OCI-LY1 (cell line): Measurements from ENCODE around the gene PSMD6.

Source experiments
- H2AFZ ChIP-seq: fragments of 200-600 bp; sonication (generic), shearing (Covaris generic); 2 replicates; pipeline ENCODE4 v1.6.0; 2014; ENCODE audit warnings: antibody characterized with exemption, mild to moderate bottlenecking, low read length
- H3F3A ChIP-seq: fragments of 200-600 bp; sonication (generic), shearing (Covaris generic); 2 replicates; pipeline ENCODE4 v1.6.0; 2014; ENCODE audit warnings: mild to moderate bottlenecking, antibody characterized with exemption, low read length, moderate library complexity; ENCODE audit not compliant: insufficient read depth
- H3K27ac ChIP-seq: fragments of 200-600 bp; sonication (generic); 2 replicates; pipeline ENCODE4 v1.5.1; 2014; ENCODE audit warnings: low read length, mixed run types, mild to moderate bottlenecking, low read depth; ENCODE audit not compliant: poor library complexity, severe bottlenecking
- H3K27me3 ChIP-seq: fragments of 200-600 bp; sonication (generic); 2 replicates; pipeline ENCODE4 v1.6.0; 2014; ENCODE audit warnings: antibody characterized with exemption, mild to moderate bottlenecking, low read length, moderate library complexity; ENCODE audit not compliant: insufficient read depth
- H3K36me3 ChIP-seq: fragments of 200-600 bp; sonication (generic); 2 replicates; pipeline ENCODE4 v1.6.1; 2014; ENCODE audit warnings: mild to moderate bottlenecking, antibody characterized with exemption, low read length, moderate library complexity, mixed read lengths; ENCODE audit not compliant: insufficient read depth
- H3K4me1 ChIP-seq: fragments of 200-600 bp; sonication (generic); 2 replicates; pipeline ENCODE4 v1.5.1; 2014; ENCODE audit warnings: mild to moderate bottlenecking, low read length, moderate library complexity; ENCODE audit not compliant: insufficient read depth, severe bottlenecking
- H3K4me2 ChIP-seq: fragments of 200-600 bp; sonication (generic), shearing (Covaris generic); 2 replicates; pipeline ENCODE4 v1.6.1; 2014; ENCODE audit warnings: low read length
- H3K4me3 ChIP-seq: fragments of 200-600 bp; sonication (generic); 2 replicates; pipeline ENCODE4 v1.5.1; 2014; ENCODE audit warnings: low read length, low read depth, mild to moderate bottlenecking, mixed read lengths; ENCODE audit not compliant: poor library complexity, severe bottlenecking
- H3K79me2 ChIP-seq: fragments of 200-600 bp; shearing (Covaris generic); 2 replicates; pipeline ENCODE4 v1.6.1; 2016; ENCODE audit warnings: mixed run types, low read length, mixed read lengths; ENCODE audit not compliant: insufficient read depth
- H3K9ac ChIP-seq: fragments of 200-600 bp; sonication (generic), shearing (Covaris generic); 2 replicates; pipeline ENCODE4 v1.6.1; 2014; ENCODE audit warnings: mild to moderate bottlenecking, low read length, mixed read lengths
- H3K9me2 ChIP-seq: fragments of 200-600 bp; sonication (generic), shearing (Covaris generic); 2 replicates; pipeline ENCODE4 v1.6.1; 2014; ENCODE audit warnings: low read depth, mild to moderate bottlenecking, low read length, mixed read lengths
- H3K9me3 ChIP-seq: fragments of 200-600 bp; shearing (Covaris generic); 2 replicates; pipeline ENCODE4 v1.6.1; 2014; ENCODE audit warnings: low read length, mixed read lengths
- H4K20me1 ChIP-seq: fragments of 200-600 bp; sonication (generic), shearing (Covaris generic); 2 replicates; pipeline ENCODE4 v1.6.0; 2016; ENCODE audit warnings: mild to moderate bottlenecking, low read length; ENCODE audit not compliant: insufficient read depth
- EZH2 ChIP-seq: fragments of 200-600 bp; sonication (generic), shearing (Covaris generic); IDR thresholded peaks from 2 replicates; pipeline ENCODE4 v1.8.0; 2017; ENCODE audit warnings: borderline replicate concordance, mixed run types, mild to moderate bottlenecking, antibody characterized with exemption, low read length, moderate library complexity, mixed read lengths
- TF ChIP-seq, protein P1 (sequence below): fragments of 200-600 bp; sonication (generic), shearing (Covaris generic); IDR thresholded peaks from 2 replicates; pipeline ENCODE4 v1.5.1; 2017; ENCODE audit warnings: mild to moderate bottlenecking, antibody characterized with exemption, low read length, moderate library complexity, mixed read lengths

Gene PSMD6

DNA sequence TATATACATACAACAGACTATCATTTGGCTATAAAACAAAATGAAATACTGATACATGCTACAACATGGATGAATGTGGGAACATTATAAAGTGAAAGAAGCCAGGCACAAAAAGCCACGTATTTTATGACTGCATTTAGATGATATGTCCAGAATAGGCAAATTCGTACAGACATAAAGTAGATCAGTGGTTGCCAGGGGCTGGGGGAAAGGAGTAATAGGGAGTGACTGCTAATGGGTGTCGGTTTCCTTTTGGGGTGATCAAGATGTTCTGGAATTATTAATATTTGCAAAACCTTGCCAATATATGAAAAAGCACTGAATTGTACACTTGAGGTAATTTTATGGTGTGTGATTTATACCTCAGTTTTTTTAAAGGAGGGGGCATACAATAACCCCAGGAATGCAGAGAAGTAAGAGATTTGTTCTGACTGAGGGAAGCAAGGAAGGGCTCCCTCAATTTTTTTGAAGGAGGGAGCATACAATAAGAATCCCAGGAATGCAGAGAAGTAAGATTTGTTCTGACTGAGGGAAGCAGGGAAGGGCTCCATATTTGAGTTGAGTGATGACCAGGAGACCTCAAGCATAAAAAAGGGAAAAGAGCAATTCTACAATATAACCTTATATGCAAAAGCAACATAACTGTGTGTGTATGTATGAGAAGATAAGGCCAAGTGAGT is 6.2 kb downstream of the PSMD6 start:
- no peak overlapping the region for H3K27ac ChIP-seq
- peaks cover 95% of the 10 kb centered on the region for H3K36me3 ChIP-seq
- no peaks in the 10 kb centered on the region for H3K9me2 ChIP-seq
- H3K27me3 ChIP-seq: no peaks in the 10 kb centered on the region
- peaks cover 2% of the 10 kb centered on the region; the same call in 1 of the 2 replicates for H3F3A ChIP-seq
- H3K4me3 ChIP-seq: no peak overlapping the region
- H3K4me2 ChIP-seq: no peak overlapping the region
- no peaks in the 10 kb centered on the region for H3K9me3 ChIP-seq
- no peak for TF ChIP-seq EZH2
- TF ChIP-seq, protein P1, sequence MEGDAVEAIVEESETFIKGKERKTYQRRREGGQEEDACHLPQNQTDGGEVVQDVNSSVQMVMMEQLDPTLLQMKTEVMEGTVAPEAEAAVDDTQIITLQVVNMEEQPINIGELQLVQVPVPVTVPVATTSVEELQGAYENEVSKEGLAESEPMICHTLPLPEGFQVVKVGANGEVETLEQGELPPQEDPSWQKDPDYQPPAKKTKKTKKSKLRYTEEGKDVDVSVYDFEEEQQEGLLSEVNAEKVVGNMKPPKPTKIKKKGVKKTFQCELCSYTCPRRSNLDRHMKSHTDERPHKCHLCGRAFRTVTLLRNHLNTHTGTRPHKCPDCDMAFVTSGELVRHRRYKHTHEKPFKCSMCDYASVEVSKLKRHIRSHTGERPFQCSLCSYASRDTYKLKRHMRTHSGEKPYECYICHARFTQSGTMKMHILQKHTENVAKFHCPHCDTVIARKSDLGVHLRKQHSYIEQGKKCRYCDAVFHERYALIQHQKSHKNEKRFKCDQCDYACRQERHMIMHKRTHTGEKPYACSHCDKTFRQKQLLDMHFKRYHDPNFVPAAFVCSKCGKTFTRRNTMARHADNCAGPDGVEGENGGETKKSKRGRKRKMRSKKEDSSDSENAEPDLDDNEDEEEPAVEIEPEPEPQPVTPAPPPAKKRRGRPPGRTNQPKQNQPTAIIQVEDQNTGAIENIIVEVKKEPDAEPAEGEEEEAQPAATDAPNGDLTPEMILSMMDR: no peak
- H2AFZ ChIP-seq: no peak overlapping the region
- peaks cover 19% of the 10 kb centered on the region for H3K4me1 ChIP-seq
- no peak overlapping the region for H3K9ac ChIP-seq
- H4K20me1 ChIP-seq: no peaks in the 10 kb centered on the region
- peaks cover 15% of the 10 kb centered on the region for H3K79me2 ChIP-seq

DNA sequence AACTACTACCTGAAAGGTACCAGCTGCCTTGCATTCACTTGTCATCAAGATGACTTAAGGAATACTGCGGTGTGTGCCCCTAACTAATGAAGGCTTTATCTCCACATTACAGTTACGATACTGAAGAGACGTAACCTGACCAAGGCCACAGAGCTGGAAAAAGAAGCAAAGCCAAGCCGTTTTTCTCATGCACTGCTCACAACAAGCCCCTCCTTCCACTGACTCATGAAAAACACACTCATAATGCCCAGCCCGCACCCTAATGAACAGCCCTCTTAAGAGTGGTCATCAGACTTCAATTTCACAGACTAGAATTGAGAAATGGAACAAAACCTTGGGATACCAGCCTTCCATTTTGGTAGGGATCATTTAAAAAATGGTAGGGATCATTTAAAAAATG is 11.6 kb downstream of the PSMD6 start:
- no peak overlapping the region for H3K4me3 ChIP-seq
- H3K9me3 ChIP-seq: no peaks in the 10 kb centered on the region
- H2AFZ ChIP-seq: no peak overlapping the region
- H4K20me1 ChIP-seq: no peaks in the 10 kb centered on the region
- H3K27me3 ChIP-seq: no peaks in the 10 kb centered on the region
- peaks cover 96% of the 10 kb centered on the region for H3K36me3 ChIP-seq
- no peaks in the 10 kb centered on the region for H3K4me1 ChIP-seq
- no peaks in the 10 kb centered on the region for H3K9me2 ChIP-seq
- no peak overlapping the region for H3K27ac ChIP-seq
- no peaks in the 10 kb centered on the region; the same call in 1 of the 2 replicates for H3F3A ChIP-seq
- no peak overlapping the region for H3K4me2 ChIP-seq
- no peak for TF ChIP-seq EZH2
- TF ChIP-seq, protein P1: no peak
- H3K79me2 ChIP-seq: no peaks in the 10 kb centered on the region
- H3K9ac ChIP-seq: no peak overlapping the region

DNA sequence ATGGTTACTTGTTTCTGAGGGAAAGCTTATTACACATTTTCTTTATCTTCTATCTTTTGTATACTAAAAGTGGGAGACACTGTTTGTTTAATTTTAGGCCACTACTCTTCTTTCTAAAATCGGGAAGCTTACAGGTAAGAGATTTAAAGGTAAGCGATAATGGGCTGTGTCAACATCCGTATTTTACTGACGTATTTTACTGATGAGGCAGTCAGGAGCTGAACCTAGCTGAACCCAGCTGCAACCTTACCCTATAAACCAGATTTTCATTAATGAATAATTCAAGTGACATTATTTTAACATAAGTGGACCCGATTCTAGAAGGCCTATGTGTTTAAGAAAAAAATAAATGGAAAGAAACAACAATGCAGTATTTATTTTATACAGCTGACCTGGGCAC is 13.1 kb downstream of the PSMD6 start:
- Histone ChIP-seq H2AFZ (no peak overlapping the region), H3K27me3 (no peaks in the 10 kb centered on the region), H3K4me2 (no peak overlapping the region), H4K20me1 (no peaks in the 10 kb centered on the region), H3K9me2 (no peaks in the 10 kb centered on the region), H3K9ac (no peak overlapping the region), H3K9me3 (no peaks in the 10 kb centered on the region), H3K4me1 (no peaks in the 10 kb centered on the region), H3F3A (no peaks in the 10 kb centered on the region), H3K79me2 (no peaks in the 10 kb centered on the region), H3K4me3 (no peak overlapping the region), H3K27ac (no peak overlapping the region), H3K36me3 (peaks cover 100% of the 10 kb centered on the region)
- TF ChIP-seq, protein P1: no peak
- TF ChIP-seq EZH2: no peak
